ENCODE results near the gene SMIM11.

SMIM11 gene

GRCh38 chr21:34348890-34349519 is 26.3 kb upstream of the SMIM11 start:
- ChIA-PET CTCF (interaction anchor here (0.5 to 12.4 kb wide), 15 partner anchors 9 to 1669 kb away, joined by 3 to 219 read pairs (median 5); partner anchors contain the start of gene KCNE2), POLR2A (no interaction called here)
- Histone ChIP-seq H3K27ac (ENCODE audit: extremely low read depth, low read depth, low read length) (no peak overlapping the region), H3K4me3 (ENCODE audit: low read depth, low read length) (no peak overlapping the region), H3K36me3 (ENCODE audit: control insufficient read depth in 2 of 2, insufficient read depth in 1 of 2, low read length in 2 of 2) (no peaks in the 10 kb centered on the region), H3K4me1 (ENCODE audit: control insufficient read depth, insufficient read depth, low read length) (no peaks in the 10 kb centered on the region), H3K9me3 (ENCODE audit: control insufficient read depth, insufficient read depth, low read depth, low read length) (no peaks in the 10 kb centered on the region)
- TF ChIP-seq PRDM6 (tag by site-specific recombination; IDR thresholded peaks at IDR 0.05) (no peak), ATF2 (tag by site-specific recombination; IDR thresholded peaks at IDR 0.05; ENCODE audit: low read depth) (no peak), ZFHX2 (tag by site-specific recombination; conservative IDR thresholded peaks at IDR 0.05) (no peak), ZNF580 (tag by site-specific recombination; IDR thresholded peaks at IDR 0.05) (no peak), REST (tag by site-specific recombination; IDR thresholded peaks at IDR 0.05) (peak; percentile 33; the same call in 1 of the 2 replicates), ZNF155 (tag by site-specific recombination; IDR thresholded peaks at IDR 0.05) (no peak), ZNF16 (tag by site-specific recombination; IDR thresholded peaks at IDR 0.05; ENCODE audit: low read depth) (no peak), ZBTB44 (tag by site-specific recombination; IDR thresholded peaks at IDR 0.05) (no peak), ZNF48 (tag by site-specific recombination; IDR thresholded peaks at IDR 0.05) (no peak), ZNF518A (tag by site-specific recombination; conservative IDR thresholded peaks at IDR 0.05; ENCODE audit: low read depth) (peak; percentile 79), ZNF571 (tag by site-specific recombination; IDR thresholded peaks at IDR 0.05) (no peak), ZBTB11 (tag by site-specific recombination; conservative IDR thresholded peaks at IDR 0.05; ENCODE audit: low read depth) (peak; percentile 43; the same call in 1 of the 2 replicates), ZNF426 (tag by site-specific recombination; IDR thresholded peaks at IDR 0.05) (peak; percentile 65), ZNF37A (tag by site-specific recombination; IDR thresholded peaks at IDR 0.05) (no peak), ZNF202 (tag by site-specific recombination; IDR thresholded peaks at IDR 0.05; ENCODE audit: borderline replicate concordance) (peak; percentile 36; the same call in 1 of the 2 replicates), ZNF140 (tag by site-specific recombination; IDR thresholded peaks at IDR 0.05) (peak; percentile 48; the same call in 1 of the 2 replicates), ZNF433 (tag by site-specific recombination; IDR thresholded peaks at IDR 0.05; ENCODE audit: low read depth) (0 out of 2 replicates have a peak, but pooled peaks have one; percentile 27), ZBTB21 (tag by site-specific recombination; IDR thresholded peaks at IDR 0.05) (0 out of 2 replicates have a peak, but pooled peaks have one; percentile 15), BCL11A (tag by site-specific recombination; IDR thresholded peaks at IDR 0.05; ENCODE audit: low read depth) (no peak)
